NCI-H1105 treated with DMSO at 0.1 percent for 48 hours (cell line): Measurements from ENCODE around the gene XK.

Source experiments
- DNase-seq: peaks from one replicate; lab custom pipeline; 2025; lab: John Stamatoyannopoulos, UW

Gene XK

DNA sequence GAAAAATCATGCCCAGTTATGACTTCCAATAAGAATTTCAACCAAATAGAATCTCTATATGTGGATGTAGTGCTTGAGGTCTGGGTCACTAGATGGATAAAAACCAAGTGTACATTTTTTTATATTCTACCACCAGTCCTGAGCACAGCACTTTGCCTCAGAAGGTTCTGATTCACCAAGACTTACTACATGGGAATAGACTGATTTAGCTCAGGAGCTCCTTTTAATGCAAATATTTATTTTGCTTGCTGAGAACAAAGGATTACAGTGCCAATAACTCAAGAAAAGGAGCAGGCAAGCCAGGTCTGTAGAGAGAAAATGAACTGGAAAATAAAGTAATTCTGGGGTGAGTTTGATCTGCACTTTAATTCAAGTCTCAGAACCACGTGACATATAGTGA is 6.4 kb upstream of the XK start:
- no peak for DNase-seq

DNA sequence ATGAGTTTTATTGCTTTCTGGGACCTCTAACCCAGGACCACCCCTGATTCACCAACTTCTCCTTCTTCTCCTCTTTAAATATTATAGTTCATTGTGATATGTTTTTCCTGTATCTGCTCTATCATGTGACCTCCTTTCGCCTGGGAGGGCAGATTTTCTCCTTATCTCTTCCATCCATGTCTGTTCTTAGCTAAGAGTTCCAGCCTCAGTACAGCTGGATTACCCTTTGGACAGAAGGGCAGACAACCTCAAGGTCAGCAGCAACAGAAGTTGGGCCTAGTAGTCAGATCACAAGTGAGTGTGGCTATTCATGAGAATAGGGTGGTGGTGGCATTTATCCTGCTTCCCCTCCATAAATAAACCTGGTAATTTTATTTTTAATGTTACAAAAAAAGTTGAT is 5.7 kb upstream of the XK start:
- no peak for DNase-seq

DNA sequence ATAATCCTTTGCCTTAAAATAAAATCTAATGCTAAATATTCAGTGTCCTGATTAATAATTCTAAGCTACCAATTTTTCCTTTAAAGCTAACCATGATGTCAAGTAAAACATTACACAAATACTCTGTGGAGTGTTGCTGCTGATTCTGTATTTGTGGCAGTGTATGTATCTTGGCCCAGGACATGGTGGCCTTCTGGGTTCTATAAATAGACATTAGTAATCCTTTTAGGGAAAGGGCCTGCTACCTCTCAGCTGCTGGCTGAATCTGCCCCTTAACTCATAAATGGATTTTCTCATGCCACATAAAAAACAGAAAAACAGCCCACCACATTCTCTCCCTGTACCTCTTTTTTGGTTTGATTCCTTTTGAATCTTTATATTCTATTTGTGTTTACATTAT is 1.2 kb upstream of the XK start:
- no peak for DNase-seq

DNA sequence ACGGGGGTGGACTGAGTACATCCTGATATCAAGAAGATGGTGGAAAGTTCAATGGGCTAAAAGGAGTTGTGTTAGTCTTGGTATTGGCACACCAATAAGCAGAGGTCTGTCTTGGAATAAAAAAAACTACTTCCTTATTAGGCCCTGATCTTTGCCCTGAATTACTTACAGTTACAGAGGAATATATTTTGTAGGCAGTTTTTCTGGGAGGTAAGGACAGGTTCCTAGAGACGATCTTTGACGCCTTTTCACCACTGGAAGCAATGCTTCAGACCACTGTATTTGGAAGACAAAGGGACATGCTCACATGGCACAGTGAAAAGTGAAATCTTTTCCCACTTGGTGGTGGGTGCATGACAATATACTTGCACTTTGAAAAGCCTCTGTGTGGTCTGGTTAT is 618 bp upstream of the XK start:
- no peak for DNase-seq

DNA sequence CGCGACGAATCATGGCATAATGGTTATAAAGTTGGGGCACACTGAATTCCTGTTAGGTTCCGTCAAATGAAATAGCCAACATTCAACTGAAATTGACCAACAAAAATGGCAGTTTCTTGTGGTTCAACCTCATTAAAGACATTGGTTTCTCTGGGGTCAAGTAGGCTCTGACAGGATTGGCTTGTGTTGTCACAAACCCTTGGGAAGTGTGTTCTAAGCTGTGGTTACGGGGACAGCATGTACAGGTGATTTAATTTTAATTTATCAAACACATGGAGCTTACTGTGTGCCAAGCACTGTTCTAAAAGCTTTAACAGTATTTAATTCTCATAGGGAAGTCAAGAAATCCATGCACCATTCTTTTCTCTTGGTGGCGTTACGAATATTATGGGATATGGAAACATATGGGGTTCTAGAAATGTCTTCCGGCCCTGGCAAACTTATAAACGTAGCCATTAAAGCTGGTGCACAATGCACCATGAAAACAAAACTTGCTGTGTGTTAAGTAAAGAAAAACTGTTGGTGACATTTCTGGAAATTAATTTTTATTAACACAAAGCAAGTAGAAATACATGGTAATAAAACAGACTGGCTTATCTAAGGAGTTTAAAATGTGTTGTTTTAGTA is 891 bp downstream of the XK start:
- peak; percentile 23 for DNase-seq

DNA sequence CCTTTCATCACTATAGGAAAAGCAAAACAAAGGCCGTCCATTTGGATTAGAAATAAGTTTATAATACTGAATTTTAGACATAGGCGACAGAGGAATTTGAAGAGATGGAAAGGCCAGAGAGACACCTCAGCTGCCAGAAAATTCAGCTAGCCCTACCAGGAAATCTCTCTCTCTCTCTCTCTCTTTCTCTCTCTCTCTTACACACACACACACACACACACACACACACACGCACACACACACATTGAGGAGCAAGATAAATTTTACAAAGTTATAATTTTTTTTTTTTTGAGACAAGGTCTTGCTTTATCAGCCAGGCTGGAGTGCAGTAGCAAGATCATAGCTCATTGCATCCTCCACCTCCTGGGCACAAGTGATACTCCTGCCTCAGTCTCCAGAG is 1.4 kb downstream of the XK start:
- DNase-seq = no peak

DNA sequence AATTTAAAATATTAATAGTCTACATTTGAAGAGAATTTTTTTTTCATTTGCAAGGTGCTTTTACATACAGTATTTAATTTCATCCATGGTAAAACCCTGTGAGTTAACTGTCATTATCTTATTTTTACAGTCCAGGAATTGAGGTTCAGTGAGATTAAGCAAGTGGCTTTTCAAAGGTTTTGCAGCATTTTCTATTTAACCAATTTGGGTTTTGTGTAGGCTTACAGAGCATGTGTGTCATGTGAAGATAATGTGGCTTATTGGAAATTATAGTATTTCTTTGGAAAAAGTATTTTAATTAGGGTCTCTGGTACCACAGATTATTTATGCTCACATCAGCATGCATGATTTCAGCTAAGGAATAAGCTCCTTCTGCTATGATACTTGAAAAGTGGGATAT is 4.5 kb downstream of the XK start:
- DNase-seq = no peak

DNA sequence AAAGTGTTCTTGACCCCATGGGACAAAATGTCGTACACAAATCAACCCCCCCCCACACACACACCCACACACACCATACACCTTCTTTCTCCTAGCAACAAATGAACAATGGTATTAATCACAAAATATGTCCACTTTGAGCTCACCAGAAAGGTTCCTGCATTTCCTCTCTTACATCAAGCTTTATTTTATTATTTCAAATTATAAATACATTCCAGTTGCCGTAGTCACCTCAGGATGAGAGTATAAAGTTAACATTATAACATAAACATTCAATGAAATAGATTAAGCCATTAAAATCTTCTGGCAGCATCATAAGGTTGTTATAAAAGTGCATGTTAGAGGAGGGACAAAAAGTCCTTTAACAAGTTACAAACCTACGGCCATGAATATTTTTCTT is 7.3 kb downstream of the XK start:
- DNase-seq = no peak

DNA sequence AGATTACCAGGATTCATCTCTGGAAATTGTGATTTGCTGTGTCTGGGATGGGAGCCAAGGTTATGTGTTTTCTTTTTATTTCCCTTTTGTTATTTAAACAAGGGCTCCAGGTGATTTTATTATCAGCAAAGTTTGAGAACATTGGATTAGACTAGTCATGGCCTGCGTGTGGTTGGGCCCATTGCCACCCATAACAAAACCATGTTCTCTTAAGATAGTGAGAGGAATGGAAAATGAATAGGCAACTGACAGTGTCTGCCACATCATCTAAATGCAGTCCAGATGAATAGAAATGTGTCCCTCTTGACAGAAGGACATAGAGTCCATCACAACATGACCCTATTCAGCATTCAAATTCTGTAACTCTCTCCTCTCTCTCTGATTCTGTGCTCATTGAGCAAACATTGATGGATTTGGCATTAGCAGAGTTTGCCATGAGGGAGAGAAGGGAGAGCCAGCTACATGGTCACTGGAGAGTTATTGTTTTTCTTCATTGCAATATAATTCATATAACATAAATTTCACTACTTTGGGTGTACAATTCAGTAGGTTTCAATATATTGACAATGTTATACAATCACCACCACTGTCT is 11.7 kb downstream of the XK start:
- DNase-seq = peak; percentile 24

DNA sequence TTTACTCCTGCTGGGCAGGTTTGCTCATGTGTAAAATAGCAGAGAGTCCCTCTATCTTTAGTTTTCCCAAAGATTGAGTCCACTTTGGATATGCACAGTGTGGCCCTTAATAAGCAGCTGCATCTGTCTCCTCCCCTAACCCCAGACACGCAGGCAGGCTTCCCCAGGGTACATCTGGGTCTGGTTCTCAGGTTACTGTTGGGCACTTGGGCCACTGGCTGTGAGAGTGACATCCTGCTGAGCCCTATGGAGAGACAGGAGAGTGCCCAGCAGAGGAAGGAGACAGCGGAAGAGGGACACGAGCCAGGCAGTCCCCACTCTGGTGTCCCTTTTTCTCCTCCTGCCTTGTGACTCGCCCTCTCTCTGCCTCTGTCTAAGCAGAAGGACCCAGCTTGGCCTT is 16.0 kb downstream of the XK start:
- DNase-seq = no peak

DNA sequence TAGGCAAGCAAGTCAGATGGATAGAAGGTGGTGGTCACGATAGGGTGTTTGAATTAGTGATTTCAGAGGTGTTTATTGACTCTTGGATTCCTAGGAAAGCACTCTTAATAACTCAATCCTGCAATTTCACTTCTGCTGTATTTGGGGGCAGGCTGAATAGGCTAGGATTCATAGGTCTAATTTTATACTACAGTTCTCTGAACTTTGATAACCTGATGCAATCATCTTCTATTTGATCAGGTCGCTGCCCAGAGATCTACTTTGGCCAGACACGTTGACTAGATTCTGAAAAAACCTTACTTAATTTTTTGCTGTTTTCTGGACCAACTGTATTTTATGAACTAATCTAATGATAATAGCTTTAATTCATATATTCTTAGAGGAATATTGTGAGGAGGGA is 26.4 kb downstream of the XK start:
- DNase-seq = no peak

DNA sequence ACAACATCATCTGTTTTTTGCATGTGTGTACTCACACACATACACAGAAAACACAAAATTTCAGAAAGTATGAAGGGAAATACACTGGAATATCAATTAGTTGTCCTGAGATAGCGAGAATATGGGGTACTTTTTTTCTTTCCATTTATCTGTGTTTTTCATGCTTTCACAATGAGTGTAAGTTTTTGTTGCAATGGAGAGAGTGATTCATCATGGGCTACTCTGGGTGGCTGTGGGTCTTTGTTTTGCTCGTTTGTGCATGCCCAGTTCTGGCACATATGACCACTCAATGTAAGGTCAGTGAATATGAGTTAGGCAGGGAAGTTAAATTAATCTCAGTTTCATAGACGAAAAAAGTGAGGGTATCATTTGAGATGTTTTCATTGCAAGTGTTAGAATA is 26.9 kb downstream of the XK start:
- no peak for DNase-seq

DNA sequence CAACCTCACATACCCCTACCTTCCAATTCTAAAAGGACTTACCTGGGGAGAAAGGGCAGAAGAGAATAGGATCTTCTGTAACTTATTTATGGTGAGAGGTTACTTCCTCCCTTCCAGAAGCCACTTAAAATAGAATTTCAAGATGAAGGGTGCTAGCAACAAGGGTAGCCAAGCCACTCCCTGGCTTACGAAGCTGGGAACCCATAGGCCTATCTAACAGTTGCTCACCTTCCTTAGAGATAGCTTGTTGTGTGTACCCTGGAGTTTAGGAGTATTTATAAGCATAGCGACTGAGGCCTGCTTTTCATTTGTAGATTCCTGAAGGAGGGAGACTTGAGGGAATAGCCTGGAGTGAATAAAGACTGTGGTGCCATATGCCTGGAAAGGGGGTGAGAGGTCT is 28.9 kb downstream of the XK start:
- no peak for DNase-seq

DNA sequence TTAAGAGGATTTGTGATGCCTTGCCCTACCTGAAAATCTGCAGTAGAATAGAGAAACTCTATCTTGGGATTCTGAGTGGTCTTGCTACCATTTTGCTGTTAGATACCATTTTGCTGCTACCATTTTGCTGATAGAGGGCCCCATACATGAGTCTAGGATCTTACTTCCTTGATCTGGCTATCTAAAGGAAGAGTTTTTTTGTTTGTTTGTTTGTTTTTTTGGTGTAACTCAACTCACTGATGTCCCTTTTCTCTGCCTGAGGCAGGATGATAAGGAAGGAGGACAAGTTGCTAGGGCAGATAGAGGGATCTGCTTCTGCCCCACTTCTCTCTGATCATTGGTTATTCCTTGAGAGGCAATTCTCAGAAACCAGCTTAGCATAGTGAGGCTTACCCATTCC is 31.0 kb downstream of the XK start:
- DNase-seq = no peak

DNA sequence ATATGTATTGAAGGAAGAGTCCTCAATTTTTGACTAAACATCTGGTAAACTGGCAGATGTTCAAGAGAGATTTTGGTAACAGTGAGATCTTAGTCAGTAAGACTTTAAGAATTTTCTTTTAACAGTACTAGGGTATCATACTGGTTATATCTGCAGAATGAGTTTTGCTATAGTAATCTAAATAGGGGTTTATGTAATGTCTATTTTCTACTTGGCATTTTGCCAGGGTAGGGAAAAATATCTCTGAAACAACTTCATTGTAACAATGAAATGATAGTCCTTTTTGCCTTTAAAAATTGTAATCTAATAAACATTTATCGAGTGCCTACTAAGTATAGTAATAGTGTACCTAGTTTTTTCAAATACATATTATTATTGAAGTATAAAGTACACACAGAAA is 32.1 kb downstream of the XK start:
- DNase-seq = no peak

DNA sequence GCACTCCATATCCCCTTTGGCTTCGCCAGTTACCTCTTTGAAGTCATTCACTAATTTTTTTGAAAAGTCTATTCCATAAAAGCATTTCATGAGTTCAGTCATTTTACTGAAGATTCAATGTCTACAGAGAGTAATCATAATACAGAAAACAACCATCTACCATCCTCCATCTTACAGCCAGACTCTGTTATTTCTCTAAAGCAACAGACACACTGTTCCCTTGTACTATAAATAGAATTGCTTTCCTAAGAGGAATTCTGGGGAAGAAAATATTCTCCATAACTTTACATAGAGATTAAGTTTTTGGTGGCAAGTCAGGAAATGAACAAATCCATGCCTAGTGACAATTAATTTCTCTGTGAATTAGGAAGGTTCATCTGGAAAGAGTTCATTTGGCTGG is 37.0 kb downstream of the XK start:
- DNase-seq = no peak

DNA sequence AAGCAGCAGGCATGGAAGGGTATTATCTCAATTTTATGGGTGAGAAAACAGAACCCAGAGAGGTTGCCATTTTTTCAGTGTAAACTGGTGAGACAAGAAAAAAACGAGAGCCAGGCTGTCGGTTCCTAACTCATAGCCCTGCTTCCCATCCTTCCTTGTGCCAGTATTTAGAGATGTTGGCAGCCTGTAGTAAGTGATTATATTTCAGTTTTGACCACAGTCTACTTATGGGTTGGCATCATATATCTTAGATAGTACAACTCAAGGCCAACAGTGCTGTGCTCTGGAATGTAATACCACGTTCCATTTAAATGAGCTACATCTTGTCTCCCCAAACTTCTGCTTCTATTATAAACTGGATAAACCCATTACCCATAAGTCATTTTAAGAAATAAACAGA is 40.8 kb downstream of the XK start:
- no peak for DNase-seq

DNA sequence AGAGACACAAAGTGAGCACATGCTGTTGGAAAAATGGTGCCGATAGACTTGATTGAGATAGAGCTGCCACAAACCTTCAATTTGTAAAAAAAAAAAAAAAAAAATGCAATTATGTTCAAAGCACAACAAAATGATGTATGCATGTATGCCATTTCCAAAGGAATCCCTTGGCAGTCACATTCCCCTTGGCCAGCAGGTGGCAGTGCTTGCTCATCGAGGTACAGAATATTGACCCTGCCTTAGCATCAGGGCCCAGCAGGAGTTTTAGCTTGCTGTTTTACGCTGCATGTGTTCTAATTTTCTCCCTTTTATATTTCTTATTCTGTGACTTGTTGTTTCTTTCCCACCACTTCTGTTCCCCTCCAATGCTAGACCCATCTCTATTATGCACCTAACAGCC is 59.8 kb downstream of the XK start:
- DNase-seq = peak; percentile 24

DNA sequence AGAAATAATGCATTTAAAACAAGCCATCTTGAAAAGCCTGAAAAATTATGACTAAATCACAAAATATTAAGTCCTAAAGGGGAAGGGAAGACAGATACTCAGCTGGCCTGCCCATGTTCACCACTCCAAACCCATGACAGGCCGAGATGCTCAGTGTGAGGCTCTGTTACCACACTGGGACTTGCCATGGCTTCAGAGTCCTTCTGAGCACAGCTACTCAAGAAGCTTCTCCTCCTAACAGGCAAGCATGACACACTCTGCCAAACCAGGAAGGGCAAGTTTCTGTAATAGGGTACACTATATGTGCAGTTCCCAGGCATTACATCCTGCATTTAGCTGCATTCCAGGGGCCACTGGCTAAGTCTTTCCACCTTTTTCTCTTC is 60.2 kb downstream of the XK start:
- no peak for DNase-seq

DNA sequence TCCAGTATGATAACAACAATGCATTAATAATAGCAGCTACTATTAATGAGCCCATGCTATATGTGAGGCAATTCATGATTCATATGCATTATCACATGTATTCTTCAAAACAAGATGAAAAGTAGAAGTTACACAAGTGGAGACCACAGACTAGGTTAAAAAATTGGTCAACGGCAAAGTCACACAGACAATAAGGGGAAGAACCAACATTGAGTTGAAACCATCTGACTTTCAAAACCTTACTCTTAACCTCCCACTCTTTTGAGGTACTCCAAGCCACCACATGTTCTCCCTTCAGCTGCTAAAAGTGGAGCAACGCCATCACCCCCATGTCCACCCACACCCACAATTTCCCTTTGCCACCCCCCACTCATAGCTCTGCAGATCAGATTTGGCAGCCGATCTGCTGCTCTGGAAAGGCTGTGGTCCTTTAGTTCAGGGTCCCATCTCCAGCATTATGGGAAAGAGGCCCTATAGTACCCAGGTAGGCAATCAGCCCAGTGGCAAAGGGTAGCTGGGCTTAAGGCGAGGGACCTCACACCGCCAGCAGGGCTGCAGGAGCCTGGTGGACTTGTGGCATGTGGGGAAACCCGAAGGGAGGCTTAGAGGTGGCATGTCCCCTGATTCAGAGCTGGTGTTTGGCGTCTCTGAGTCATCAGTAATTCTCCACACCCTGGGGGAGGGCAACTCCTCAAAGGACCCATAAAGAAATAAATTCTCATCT is 60.8 kb downstream of the XK start:
- no peak for DNase-seq

DNA sequence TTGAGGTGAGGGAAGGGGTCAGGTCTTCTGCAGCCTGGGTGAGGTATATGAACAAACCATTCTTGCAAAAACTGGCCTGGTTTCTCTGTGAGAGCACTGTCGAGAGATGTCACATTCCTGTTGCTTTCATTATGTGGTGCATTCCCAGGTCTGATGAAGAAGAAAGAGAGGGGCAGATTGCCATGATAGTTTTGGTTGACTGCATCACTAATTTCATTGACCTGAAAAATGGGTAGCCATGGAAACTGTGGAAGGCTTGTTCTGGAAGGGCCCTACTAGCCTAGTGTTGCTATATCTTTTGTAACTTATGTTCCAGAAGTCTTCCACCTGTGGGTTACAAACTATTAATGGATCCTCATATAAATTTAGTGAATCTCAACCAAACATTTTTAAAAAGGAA is 61.4 kb downstream of the XK start:
- no peak for DNase-seq

DNA sequence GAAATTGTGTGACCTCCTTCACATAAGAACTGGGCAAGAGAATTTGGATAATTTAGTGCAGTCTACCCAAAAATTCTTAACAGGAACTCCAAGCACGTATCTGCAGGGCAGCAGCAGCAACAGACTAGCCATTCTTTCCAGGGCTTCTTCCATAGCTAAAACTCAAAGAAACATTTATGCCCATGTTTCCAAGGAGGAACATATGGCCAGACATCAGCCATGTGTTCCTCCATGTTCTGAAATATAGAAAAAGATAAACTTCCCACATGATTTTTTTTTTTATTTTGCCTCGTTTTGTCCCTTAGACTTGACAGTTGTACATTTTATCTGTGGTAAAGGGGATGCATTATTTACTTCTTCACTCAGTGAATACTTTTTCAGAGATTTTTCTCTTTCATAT is 66.7 kb downstream of the XK start:
- DNase-seq = no peak

DNA sequence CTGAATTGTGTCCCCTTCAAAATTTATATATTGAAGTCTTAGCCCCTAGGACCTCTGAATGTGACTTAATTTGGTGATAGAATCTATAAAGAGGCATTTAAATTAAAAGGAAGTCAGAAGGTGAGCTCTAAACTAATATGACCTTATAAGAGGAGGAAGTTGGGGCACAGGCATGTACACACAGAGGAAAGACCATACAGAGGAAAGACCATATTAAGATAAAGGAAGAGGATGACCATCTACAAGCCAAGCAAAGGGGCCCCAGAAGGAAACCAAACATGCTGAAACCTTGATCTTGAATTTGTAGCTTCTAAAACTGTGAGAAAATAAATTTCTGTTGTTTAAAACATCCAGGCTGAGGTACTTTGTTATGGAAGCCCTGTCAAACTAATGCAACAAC is 67.3 kb downstream of the XK start:
- DNase-seq = no peak

DNA sequence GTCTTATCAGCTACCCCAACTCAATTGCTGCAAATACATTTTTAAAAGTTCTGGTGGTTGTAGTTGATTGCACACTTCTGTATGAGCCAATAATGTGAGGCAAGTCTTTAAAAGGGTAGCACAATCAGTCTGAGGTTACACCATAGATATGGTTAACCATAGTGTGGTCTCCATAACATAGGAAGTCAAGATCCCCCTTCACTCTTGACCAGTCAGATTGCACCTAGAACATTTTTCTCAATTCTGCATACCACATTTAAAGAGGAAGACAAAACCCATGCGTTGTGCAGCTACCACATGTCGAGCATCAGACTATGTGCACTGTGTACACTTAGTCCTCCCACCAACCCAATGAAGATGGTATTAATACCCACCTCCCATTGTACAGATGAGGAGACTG is 67.8 kb downstream of the XK start:
- DNase-seq = no peak
